Neural cell (in vitro differentiated cells): ENCODE measurements around the gene PPP1R9B. TPM values are rescaled to one million over a fixed set of nuclear protein-coding genes. Genes with fewer than 3 reads are reported as not detected.

Experiments
- H2AFZ ChIP-seq: fragments of 200-600, 300-800 bp; sonication (generic), shearing (Covaris generic); 2 replicates; pipeline ENCODE4 v1.6.0; 2014; ENCODE audit warnings: low read depth, mild to moderate bottlenecking, antibody characterized with exemption, low read length, moderate library complexity
- H3F3A ChIP-seq: fragments of 200-600 bp; shearing (Covaris generic); 2 replicates; pipeline ENCODE4 v1.6.1; 2016; ENCODE audit warnings: mild to moderate bottlenecking, moderate library complexity, mixed read lengths, antibody characterized with exemption, low read length; ENCODE audit not compliant: insufficient read depth, poor library complexity, severe bottlenecking
- H3K27ac ChIP-seq: fragments of 200-600, 300-800 bp; sonication (generic), shearing (Covaris generic); 2 replicates; pipeline ENCODE4 v1.5.1; 2014; ENCODE audit warnings: mild to moderate bottlenecking, low read length, moderate library complexity
- H3K27me3 ChIP-seq: fragments of 300-800, 200-600 bp; sonication (generic), shearing (Covaris generic); 2 replicates; pipeline ENCODE4 v1.6.0; 2014; ENCODE audit warnings: mild to moderate bottlenecking, low read depth, low read length, moderate library complexity; ENCODE audit not compliant: insufficient read depth
- H3K36me3 ChIP-seq: fragments of 300-800, 200-600 bp; sonication (generic), shearing (Covaris generic); 2 replicates; pipeline ENCODE4 v1.5.1; 2014; ENCODE audit warnings: mild to moderate bottlenecking, antibody characterized with exemption, low read length, moderate library complexity; ENCODE audit not compliant: insufficient read depth
- H3K4me2 ChIP-seq: fragments of 300-800, 200-600 bp; sonication (generic), shearing (Covaris generic); 2 replicates; pipeline ENCODE4 v1.6.0; 2014; ENCODE audit warnings: mild to moderate bottlenecking, low read length
- H3K4me3 ChIP-seq: fragments of 300-800, 200-600 bp; sonication (generic), shearing (Covaris generic); 2 replicates; pipeline ENCODE4 v1.5.1; 2014; ENCODE audit warnings: mild to moderate bottlenecking, low read length, moderate library complexity
- H3K79me2 ChIP-seq: fragments of 200-600 bp; shearing (Covaris generic); replicated peaks from 2 replicates; pipeline ENCODE4 v1.6.0; 2014; ENCODE audit warnings: mild to moderate bottlenecking, low read length, moderate library complexity; ENCODE audit not compliant: insufficient read depth
- H3K9ac ChIP-seq: fragments of 300-800, 200-600 bp; sonication (generic), shearing (Covaris generic); 2 replicates; pipeline ENCODE4 v1.6.1; 2016; ENCODE audit warnings: mild to moderate bottlenecking, low read length, mixed read lengths
- H3K9me2 ChIP-seq: fragments of 200-600 bp; shearing (Covaris generic); 2 replicates; pipeline ENCODE4 v1.6.1; 2016; ENCODE audit warnings: mild to moderate bottlenecking, low read length, mixed read lengths; ENCODE audit not compliant: insufficient read depth
- H3K9me3 ChIP-seq: fragments of 200-600, 300-800 bp; sonication (generic), shearing (Covaris generic); 2 replicates; pipeline ENCODE4 v1.6.1; 2016; ENCODE audit warnings: mild to moderate bottlenecking, mixed run types, low read length, moderate library complexity, mixed read lengths
- H4K20me1 ChIP-seq: fragments of 200-600 bp; shearing (Covaris generic); 2 replicates; pipeline ENCODE4 v1.6.1; 2016; ENCODE audit warnings: mild to moderate bottlenecking, mixed run types; ENCODE audit not compliant: insufficient read depth
- EP300 ChIP-seq: fragments of 450-650 bp; conservative IDR thresholded peaks from 2 replicates; pipeline ENCODE4 v1.6.1; 2014; ENCODE audit warnings: antibody characterized with exemption, mild to moderate bottlenecking, moderate library complexity; ENCODE audit not compliant: poor library complexity, severe bottlenecking
- EZH2 ChIP-seq: fragments of 200-600, 300-800 bp; shearing (Covaris generic), sonication (generic); IDR thresholded peaks from 2 replicates; pipeline ENCODE4 v1.6.1; 2014; ENCODE audit warnings: antibody characterized with exemption, low read length, borderline replicate concordance, mild to moderate bottlenecking; ENCODE audit not compliant: insufficient read depth, poor library complexity, severe bottlenecking
- MXI1 ChIP-seq: fragments of 450-650 bp; conservative IDR thresholded peaks from 2 replicates; pipeline ENCODE4 v1.6.1; 2014; ENCODE audit warnings: antibody characterized with exemption, mild to moderate bottlenecking; ENCODE audit not compliant: poor library complexity, severe bottlenecking
- POLR2AphosphoS5 ChIP-seq: IDR thresholded peaks from 2 replicates; pipeline ENCODE4 v1.6.1; 2012
- RAD21 ChIP-seq: fragments of 450-650 bp; conservative IDR thresholded peaks from 2 replicates; pipeline ENCODE4 v1.6.1; 2014; ENCODE audit warnings: antibody characterized with exemption, mild to moderate bottlenecking, moderate library complexity
- SMC3 ChIP-seq: fragments of 450-650 bp; conservative IDR thresholded peaks from 2 replicates; pipeline ENCODE4 v1.6.1; 2014; ENCODE audit warnings: antibody characterized with exemption, mild to moderate bottlenecking, moderate library complexity; ENCODE audit not compliant: poor library complexity
- TAF1 ChIP-seq: IDR thresholded peaks from 2 replicates; pipeline ENCODE4 v1.6.1; 2012; ENCODE audit warnings: low read depth
- polyA plus RNA-seq: library from polyadenylated mRNA; depleted of rRNA; stranded (reverse); fragments of >200 nt; gene quantifications from 2 replicates; pipeline ENCODE4 v1.2.3, GENCODE V29; 2014
- TF ChIP-seq, protein P1 (sequence below): fragments of 450-650 bp; IDR thresholded peaks from 2 replicates; pipeline ENCODE4 v1.5.1; 2014; ENCODE audit warnings: antibody characterized with exemption, mild to moderate bottlenecking, moderate library complexity; ENCODE audit not compliant: poor library complexity, severe bottlenecking
- TF ChIP-seq, protein P2 (sequence below): IDR thresholded peaks from 2 replicates; pipeline ENCODE4 v1.6.1; 2012; ENCODE audit warnings: borderline replicate concordance

The PPP1R9B gene
- polyA plus RNA-seq, 1 donor from 2014 or later: 29.2 TPM

DNA sequence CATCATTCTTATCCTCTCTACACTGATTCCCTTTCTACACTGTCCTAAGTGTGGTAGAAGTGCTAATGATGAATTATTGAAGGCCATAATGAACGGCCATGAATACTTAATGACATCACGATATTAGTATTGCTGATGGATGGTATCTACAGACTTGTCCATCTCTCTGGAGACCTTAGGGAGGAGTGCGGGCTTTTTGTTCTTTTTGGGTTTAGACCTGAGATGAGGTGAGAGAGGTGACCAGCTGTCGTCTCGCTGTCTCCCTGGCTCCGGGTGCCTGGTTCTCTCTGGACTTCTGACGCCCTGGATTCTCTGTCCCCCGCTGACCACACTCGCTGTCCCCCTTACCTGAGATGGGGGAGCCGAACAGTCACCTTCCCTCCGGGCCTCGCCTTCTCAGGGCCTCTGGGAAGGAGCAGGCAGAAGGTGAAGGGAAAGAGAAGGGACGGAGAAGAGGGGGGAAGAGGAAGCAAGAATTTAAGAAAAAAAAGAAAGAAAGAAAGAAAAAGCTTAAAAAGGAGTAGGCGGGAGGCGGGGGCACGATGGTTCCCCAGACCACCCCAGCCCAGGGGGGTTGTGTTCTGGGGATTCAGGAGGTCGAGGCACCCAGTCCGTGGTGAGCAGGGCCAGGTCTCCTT, 32.4 kb upstream of the PPP1R9B start:
- no peak overlapping the region for H2AFZ ChIP-seq
- TF ChIP-seq POLR2AphosphoS5: no peak
- TF ChIP-seq, protein P1, sequence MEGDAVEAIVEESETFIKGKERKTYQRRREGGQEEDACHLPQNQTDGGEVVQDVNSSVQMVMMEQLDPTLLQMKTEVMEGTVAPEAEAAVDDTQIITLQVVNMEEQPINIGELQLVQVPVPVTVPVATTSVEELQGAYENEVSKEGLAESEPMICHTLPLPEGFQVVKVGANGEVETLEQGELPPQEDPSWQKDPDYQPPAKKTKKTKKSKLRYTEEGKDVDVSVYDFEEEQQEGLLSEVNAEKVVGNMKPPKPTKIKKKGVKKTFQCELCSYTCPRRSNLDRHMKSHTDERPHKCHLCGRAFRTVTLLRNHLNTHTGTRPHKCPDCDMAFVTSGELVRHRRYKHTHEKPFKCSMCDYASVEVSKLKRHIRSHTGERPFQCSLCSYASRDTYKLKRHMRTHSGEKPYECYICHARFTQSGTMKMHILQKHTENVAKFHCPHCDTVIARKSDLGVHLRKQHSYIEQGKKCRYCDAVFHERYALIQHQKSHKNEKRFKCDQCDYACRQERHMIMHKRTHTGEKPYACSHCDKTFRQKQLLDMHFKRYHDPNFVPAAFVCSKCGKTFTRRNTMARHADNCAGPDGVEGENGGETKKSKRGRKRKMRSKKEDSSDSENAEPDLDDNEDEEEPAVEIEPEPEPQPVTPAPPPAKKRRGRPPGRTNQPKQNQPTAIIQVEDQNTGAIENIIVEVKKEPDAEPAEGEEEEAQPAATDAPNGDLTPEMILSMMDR: no peak
- TF ChIP-seq TAF1: no peak
- TF ChIP-seq RAD21: no peak
- no peaks in the 10 kb centered on the region for H3K79me2 ChIP-seq
- H3K9me2 ChIP-seq: no peaks in the 10 kb centered on the region
- no peak overlapping the region for H3K27ac ChIP-seq
- no peak overlapping the region for H3K4me3 ChIP-seq
- H3K9me3 ChIP-seq: no peaks in the 10 kb centered on the region
- no peaks in the 10 kb centered on the region for H3F3A ChIP-seq
- no peaks in the 10 kb centered on the region for H3K36me3 ChIP-seq
- H3K9ac ChIP-seq: no peak overlapping the region
- no peaks in the 10 kb centered on the region for H3K27me3 ChIP-seq
- no peaks in the 10 kb centered on the region for H4K20me1 ChIP-seq
- no peak overlapping the region for H3K4me2 ChIP-seq

DNA sequence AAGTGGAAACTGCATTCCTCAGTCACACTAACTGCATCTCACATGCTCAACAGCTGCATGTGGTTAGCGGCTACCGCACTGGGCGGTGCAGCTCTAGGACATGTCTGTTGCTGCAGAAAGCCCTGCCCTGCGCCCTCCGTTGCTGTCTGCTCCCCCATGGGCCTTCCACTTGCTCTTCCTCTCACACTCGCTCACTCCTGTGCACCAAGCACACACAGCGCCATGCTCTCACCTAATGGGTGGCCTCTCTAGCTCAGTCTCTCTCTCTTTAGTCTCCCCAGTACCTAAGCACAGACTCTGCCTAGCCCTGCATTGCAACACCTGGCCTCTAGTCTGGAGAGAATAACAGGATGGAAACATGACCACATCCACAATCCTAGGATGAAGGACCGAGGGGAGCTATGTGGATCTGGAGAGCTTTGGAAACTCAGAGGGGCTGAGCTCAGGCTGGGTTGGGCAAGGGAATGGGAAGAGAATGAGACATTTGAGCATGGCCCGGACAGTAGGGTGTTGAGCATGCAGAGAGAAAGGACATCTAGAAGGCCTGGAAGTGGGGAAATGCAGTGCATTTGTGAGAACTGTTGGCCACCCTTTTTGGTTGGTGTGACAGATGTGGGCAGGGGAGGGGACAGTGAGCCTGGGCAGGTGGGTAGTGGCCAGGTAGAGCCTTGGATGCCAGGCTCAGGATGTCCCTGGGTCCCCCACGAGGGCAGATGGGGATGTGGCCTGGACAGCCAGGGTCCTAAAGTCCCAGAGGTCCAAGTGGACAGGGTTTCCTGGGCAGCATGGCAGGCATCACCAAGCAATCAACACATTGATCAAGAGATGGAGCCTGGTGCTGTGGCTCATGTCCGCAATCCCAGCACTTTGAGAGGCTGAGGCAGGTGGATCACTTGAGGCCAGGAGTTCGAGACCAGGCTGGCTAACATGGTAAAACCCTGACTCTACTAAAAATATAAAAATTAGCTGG, 31.4 kb upstream of the PPP1R9B start:
- no peaks in the 10 kb centered on the region for H3K79me2 ChIP-seq
- no peak overlapping the region for H3K4me2 ChIP-seq
- no peak overlapping the region for H3K9ac ChIP-seq
- H2AFZ ChIP-seq: no peak overlapping the region
- no peak overlapping the region for H3K4me3 ChIP-seq
- no peaks in the 10 kb centered on the region for H3K9me3 ChIP-seq
- no peaks in the 10 kb centered on the region for H3K9me2 ChIP-seq
- TF ChIP-seq POLR2AphosphoS5 (no peak), RAD21 (no peak), SMC3 (no peak), EP300 (no peak), EZH2 (no peak), MXI1 (no peak), TAF1 (no peak)
- TF ChIP-seq, protein P1: no peak
- TF ChIP-seq, protein P2, sequence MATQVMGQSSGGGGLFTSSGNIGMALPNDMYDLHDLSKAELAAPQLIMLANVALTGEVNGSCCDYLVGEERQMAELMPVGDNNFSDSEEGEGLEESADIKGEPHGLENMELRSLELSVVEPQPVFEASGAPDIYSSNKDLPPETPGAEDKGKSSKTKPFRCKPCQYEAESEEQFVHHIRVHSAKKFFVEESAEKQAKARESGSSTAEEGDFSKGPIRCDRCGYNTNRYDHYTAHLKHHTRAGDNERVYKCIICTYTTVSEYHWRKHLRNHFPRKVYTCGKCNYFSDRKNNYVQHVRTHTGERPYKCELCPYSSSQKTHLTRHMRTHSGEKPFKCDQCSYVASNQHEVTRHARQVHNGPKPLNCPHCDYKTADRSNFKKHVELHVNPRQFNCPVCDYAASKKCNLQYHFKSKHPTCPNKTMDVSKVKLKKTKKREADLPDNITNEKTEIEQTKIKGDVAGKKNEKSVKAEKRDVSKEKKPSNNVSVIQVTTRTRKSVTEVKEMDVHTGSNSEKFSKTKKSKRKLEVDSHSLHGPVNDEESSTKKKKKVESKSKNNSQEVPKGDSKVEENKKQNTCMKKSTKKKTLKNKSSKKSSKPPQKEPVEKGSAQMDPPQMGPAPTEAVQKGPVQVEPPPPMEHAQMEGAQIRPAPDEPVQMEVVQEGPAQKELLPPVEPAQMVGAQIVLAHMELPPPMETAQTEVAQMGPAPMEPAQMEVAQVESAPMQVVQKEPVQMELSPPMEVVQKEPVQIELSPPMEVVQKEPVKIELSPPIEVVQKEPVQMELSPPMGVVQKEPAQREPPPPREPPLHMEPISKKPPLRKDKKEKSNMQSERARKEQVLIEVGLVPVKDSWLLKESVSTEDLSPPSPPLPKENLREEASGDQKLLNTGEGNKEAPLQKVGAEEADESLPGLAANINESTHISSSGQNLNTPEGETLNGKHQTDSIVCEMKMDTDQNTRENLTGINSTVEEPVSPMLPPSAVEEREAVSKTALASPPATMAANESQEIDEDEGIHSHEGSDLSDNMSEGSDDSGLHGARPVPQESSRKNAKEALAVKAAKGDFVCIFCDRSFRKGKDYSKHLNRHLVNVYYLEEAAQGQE: no peak
- H4K20me1 ChIP-seq: no peaks in the 10 kb centered on the region
- H3K27ac ChIP-seq: no peak overlapping the region
- H3K36me3 ChIP-seq: no peaks in the 10 kb centered on the region
- H3K27me3 ChIP-seq: no peaks in the 10 kb centered on the region
- H3F3A ChIP-seq: no peaks in the 10 kb centered on the region
